Right lobe of liver (tissue), 6 donors: ENCODE data around the gene DOK6. TPM values are rescaled to one million over a fixed set of nuclear protein-coding genes. Genes with fewer than 3 reads are reported as not detected.

ENCODE experiments used
- ATAC-seq, 4 donors: fragments of 200-7000 bp; cut with Tn5 transposase; one replicate each; pipeline ENCODE4 v1.9.1; 2020; ENCODE audit warnings: mild to moderate bottlenecking in 4 of 4, moderate library complexity in 4 of 4
- DNase-seq, 3 donors: peaks; one replicate each; pipeline ENCODE4 v3.0.0-alpha.2; 2020
- H3K27ac ChIP-seq, 3 donors: fragments of 200-600 bp; one replicate each; pipeline ENCODE4 v1.8.0; 2022
- H3K27me3 ChIP-seq, 2 donors: fragments of 200-600 bp; one replicate each; pipeline ENCODE4 v1.8.0; 2022
- H3K36me3 ChIP-seq, 4 donors: fragments of 200-600 bp; sonication (generic) in 1 of 4; one replicate each; pipeline versions ENCODE4 v1.5.1 to v1.8.0; 2017 to 2022; ENCODE audit warnings: control low read depth in 1 of 4
- H3K4me1 ChIP-seq, 4 donors: fragments of 200-600 bp; sonication (generic) in 1 of 4; one replicate each; pipeline versions ENCODE4 v1.5.1 to v1.8.0; 2017 to 2022; ENCODE audit warnings: control low read depth in 1 of 4
- H3K4me3 ChIP-seq, 3 donors: fragments of 200-600 bp; one replicate each; pipeline ENCODE4 v1.8.0; 2022
- H3K9me3 ChIP-seq, 4 donors: fragments of 200-600 bp; sonication (generic) in 1 of 4; one replicate each; pipeline versions ENCODE4 v1.5.1 to v1.8.0; 2017 to 2022; ENCODE audit warnings: control low read depth in 1 of 4
- POLR2A ChIP-seq: fragments of 450-650 bp; IDR thresholded peaks from one replicate; pipeline ENCODE4 v1.6.1; 2017; ENCODE audit warnings: antibody characterized with exemption, mild to moderate bottlenecking
- WGBS: methylation state at CpG from one replicate; pipeline ENCODE4 v1.1.6; 2018; ENCODE audit warnings: low coverage, low lambda C conversion rate; ENCODE audit not compliant: insufficient coverage; ENCODE audit errors: missing lambda C conversion rate; 5-methylcytosine and 5-hydroxymethylcytosine counted together
- intact Hi-C, 2 donors: fragments of 100-400 bp; cut with DNase I; formaldehyde crosslinking; loops; one replicate each; pipeline versions ENCODE4 v1.11.2 to v1.14.1; 2022
- total RNA-seq, 6 experiments: library from RNA; depleted of rRNA in 2 of 6; stranded (reverse); fragments of >200 nt in 2 of 6; fragmentation: NEBNext Ultra II Directional in 3 of 6; extraction: Animal tissue kit (Norgen Biotek cat#: 25700) in 3 of 6; gene quantifications; one replicate each; pipeline versions ENCODE4 v1.1.0 to v1.2.4, GENCODE V29; 2016 to 2023
- TF ChIP-seq, protein P1 (sequence below), 4 donors: fragments of 200-600 bp in 3 of 4; fragments of 450-650 bp in 1 of 4; IDR thresholded peaks; one replicate each; pipeline versions ENCODE4 v1.5.1 to v1.8.0; 2016 to 2022; ENCODE audit warnings: antibody characterized with exemption in 4 of 4, mild to moderate bottlenecking in 2 of 4
- donor health status: DM: no; HTN: yes; CAD: no.
- donor health status: DM: no; HTN: no; CAD: no.
- donor health status: DM: no; HTN: no; CAD: no.
- donor health status: DM: no; HTN: yes; CAD: no.
- donor health status: DM: no; HTN: yes; CAD: no.

DOK6 gene
- total RNA-seq, 6 experiments from 2014 or later = 0.37 to 2.9 (median 2.1) TPM; not detected in 1

DNA sequence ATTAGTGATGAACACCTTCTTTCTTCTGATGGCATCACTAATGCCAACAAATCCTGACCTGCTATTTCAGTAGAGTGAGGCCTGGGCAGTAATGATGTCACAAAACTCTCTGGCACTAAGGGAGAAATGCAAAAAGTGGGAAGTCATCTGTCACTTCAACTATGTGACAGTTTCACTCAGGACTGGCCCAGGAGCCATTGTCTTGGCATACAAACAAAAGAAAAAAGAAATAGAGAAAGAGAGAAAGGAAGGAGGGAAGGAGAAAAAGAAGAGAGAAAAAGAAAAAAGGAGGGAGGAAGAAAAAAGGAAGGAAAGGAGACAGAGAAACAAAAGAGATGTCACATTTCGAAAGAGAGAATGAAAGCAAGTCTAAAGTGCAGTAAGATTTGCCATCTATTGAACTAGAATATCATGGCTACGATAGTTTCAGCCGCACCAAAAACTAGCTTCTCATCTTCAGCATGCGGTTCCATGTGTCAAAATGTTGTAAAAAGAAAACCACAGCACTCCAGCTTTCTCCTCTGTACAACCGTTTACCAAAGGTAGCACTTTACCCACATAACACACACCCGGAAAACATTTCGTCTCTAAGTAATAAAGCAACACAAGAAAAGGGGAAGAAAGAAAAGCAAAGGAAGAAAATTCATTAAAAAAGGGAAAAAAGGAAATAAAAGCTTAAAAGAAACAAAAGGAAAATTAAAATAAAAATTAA is 496.9 kb downstream of the DOK6 start:
- Histone ChIP-seq H3K9me3 (no peaks in the 10 kb centered on the region), H3K36me3 (no peaks in the 10 kb centered on the region), H3K27me3 (no peaks in the 10 kb centered on the region), H3K27ac (no peak overlapping the region), H3K4me3 (no peak overlapping the region), H3K4me1 (no peaks in the 10 kb centered on the region)
- no peak for DNase-seq
- intact Hi-C loops = no loop called here
- TF ChIP-seq, protein P1, sequence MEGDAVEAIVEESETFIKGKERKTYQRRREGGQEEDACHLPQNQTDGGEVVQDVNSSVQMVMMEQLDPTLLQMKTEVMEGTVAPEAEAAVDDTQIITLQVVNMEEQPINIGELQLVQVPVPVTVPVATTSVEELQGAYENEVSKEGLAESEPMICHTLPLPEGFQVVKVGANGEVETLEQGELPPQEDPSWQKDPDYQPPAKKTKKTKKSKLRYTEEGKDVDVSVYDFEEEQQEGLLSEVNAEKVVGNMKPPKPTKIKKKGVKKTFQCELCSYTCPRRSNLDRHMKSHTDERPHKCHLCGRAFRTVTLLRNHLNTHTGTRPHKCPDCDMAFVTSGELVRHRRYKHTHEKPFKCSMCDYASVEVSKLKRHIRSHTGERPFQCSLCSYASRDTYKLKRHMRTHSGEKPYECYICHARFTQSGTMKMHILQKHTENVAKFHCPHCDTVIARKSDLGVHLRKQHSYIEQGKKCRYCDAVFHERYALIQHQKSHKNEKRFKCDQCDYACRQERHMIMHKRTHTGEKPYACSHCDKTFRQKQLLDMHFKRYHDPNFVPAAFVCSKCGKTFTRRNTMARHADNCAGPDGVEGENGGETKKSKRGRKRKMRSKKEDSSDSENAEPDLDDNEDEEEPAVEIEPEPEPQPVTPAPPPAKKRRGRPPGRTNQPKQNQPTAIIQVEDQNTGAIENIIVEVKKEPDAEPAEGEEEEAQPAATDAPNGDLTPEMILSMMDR (IDR thresholded peaks at IDR 0.05) = no peak
- TF ChIP-seq POLR2A = no peak
- peak in 2 of 4 donors; percentile 18 to 36 for ATAC-seq
- WGBS = 71% methylated on average over 7 of the region's 7 CpGs

DNA sequence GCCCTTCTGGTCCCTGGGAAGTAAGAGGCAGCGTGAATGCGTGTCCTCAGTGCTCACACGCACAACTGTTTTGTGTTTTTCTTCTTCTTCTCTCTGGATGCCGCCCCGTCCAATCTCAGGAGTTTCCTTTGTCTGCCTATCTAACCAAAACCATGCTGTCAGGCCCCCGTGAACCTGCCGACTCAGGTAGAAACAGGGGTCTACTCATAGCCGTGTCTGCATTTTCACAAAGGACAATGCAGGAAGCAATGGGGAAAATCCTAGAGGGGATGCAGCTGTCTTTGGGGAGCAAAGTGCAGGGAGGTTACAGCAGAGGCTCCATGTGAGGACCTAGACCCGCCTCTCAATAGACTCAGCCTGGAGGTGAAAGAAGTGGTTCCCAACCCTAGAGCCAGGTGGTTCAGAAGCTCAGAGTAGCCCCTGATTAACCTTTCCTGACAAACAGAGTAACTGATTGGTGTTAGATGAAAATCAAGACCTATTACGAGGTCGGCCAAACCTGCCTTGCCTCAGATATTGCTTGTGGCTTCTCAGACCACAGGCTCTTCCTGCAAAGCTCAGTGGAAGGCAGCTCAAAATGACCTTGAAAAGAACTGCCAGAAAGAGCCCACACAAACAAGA is 497.7 kb downstream of the DOK6 start:
- H3K9me3 ChIP-seq = no peaks in the 10 kb centered on the region
- no peaks in the 10 kb centered on the region for H3K4me1 ChIP-seq
- intact Hi-C loops = no loop called here
- 70% methylated on average over 7 of the region's 11 CpGs for WGBS
- no peak for DNase-seq
- ATAC-seq = no peak
- no peak overlapping the region for H3K4me3 ChIP-seq
- no peaks in the 10 kb centered on the region for H3K27me3 ChIP-seq
- H3K27ac ChIP-seq = no peak overlapping the region
- no peaks in the 10 kb centered on the region for H3K36me3 ChIP-seq
- TF ChIP-seq POLR2A = no peak
- TF ChIP-seq, protein P1 (IDR thresholded peaks at IDR 0.05) = no peak
